Fibroblast of lung (primary cell): ENCODE results near the gene EXOSC3. TPM values are rescaled to one million over a fixed set of nuclear protein-coding genes. Genes with fewer than 3 reads are reported as not detected.

Experiments
- DNase-seq, 2 donors: peaks; one replicate each; pipeline versions ENCODE4 v3.0.0 to v3.0.0-alpha.2; 2010; ENCODE audit warnings: low read depth in 2 of 2
- H2AFZ ChIP-seq: 2 replicates; pipeline ENCODE4 v1.5.1; 2012; ENCODE audit warnings: low read length, control low read depth, inconsistent platforms
- H3K27ac ChIP-seq: 2 replicates; pipeline ENCODE4 v1.5.1; 2011; ENCODE audit warnings: low read length, control low read depth; ENCODE audit not compliant: insufficient read depth
- H3K27me3 ChIP-seq: 2 replicates; pipeline ENCODE4 v1.5.1; 2011; ENCODE audit warnings: mild to moderate bottlenecking, low read length; ENCODE audit not compliant: control insufficient read depth, insufficient read depth
- H3K36me3 ChIP-seq: 2 replicates; pipeline ENCODE4 v1.5.1; 2011; ENCODE audit warnings: low read length; ENCODE audit not compliant: control insufficient read depth, insufficient read depth
- H3K4me1 ChIP-seq: 2 replicates; pipeline ENCODE4 v1.5.1; 2011; ENCODE audit warnings: low read length; ENCODE audit not compliant: control insufficient read depth, insufficient read depth; ENCODE audit errors: extremely low read depth
- H3K4me2 ChIP-seq: 2 replicates; pipeline ENCODE4 v1.5.1; 2011; ENCODE audit warnings: low read length, control low read depth; ENCODE audit not compliant: insufficient read depth; ENCODE audit errors: extremely low read depth
- H3K4me3 ChIP-seq, 4 experiments: fragments of 200-600 bp in 1 of 4; sonication (generic) in 1 of 4; replicated peaks in 1 of 4; 2 replicates each; pipeline ENCODE4 v1.5.1; 2011 to 2016; ENCODE audit warnings: low read length in 4 of 4, low read depth in 3 of 4, mild to moderate bottlenecking in 3 of 4, control low read depth in 2 of 4, inconsistent platforms in 1 of 4, mixed read lengths in 1 of 4; ENCODE audit not compliant: insufficient read depth in 1 of 4; ENCODE audit errors: control extremely low read depth in 1 of 4
- H3K79me2 ChIP-seq: 2 replicates; pipeline ENCODE4 v1.5.1; 2012; ENCODE audit warnings: mild to moderate bottlenecking, low read length, inconsistent platforms; ENCODE audit not compliant: control insufficient read depth, insufficient read depth
- H3K9ac ChIP-seq: 2 replicates; pipeline ENCODE4 v1.5.1; 2011; ENCODE audit warnings: mild to moderate bottlenecking, low read length, control low read depth; ENCODE audit not compliant: insufficient read depth
- H3K9me3 ChIP-seq: 2 replicates; pipeline ENCODE4 v1.5.1; 2012; ENCODE audit warnings: low read depth, low read length; ENCODE audit not compliant: control insufficient read depth, insufficient read depth
- H4K20me1 ChIP-seq: 2 replicates; pipeline ENCODE4 v1.5.1; 2011; ENCODE audit warnings: low read length; ENCODE audit not compliant: control insufficient read depth, insufficient read depth; ENCODE audit errors: extremely low read depth
- CTCF ChIP-seq, 2 donors: IDR thresholded peaks in 1 of 2; conservative IDR thresholded peaks in 1 of 2; 1 replicate in 1 of 2; 2 replicates in 1 of 2; pipeline ENCODE4 v1.5.1; 2011 to 2012; ENCODE audit warnings: low read length in 2 of 2, control low read depth in 1 of 2, inconsistent platforms in 1 of 2, low read depth in 1 of 2, mild to moderate bottlenecking in 1 of 2
- EZH2 ChIP-seq: IDR thresholded peaks from 2 replicates; pipeline ENCODE4 v1.5.1; 2012; ENCODE audit warnings: low read length, control low read depth, mild to moderate bottlenecking; ENCODE audit errors: missing control alignments
- polyA plus RNA-seq, 2 donors: library from polyadenylated mRNA; depleted of rRNA in 1 of 2; stranded (reverse) in 1 of 2; unstranded in 1 of 2; fragments of >200 nt; gene quantifications; 2 replicates each; pipeline ENCODE4 v1.2.1, GENCODE V29; 2011 to 2012; ENCODE audit warnings: missing spikeins in 1 of 2
- total RNA-seq: library from RNA; depleted of rRNA; stranded (reverse); fragments of >200 nt; gene quantifications from 2 replicates; pipeline ENCODE4 v1.2.1, GENCODE V29; 2014

The EXOSC3 gene
- total and polyA plus RNA-seq, 2 donors (not counting 1 experiment from before 2014, with no cell fraction given), result 19.0 to 34.0 TPM

- no peak overlapping the region for H3K4me3 ChIP-seq
- no peaks in the 10 kb centered on the region for H3K4me1 ChIP-seq
- TF ChIP-seq CTCF (conservative IDR thresholded peaks at IDR 0.05 in 1 of 2, IDR thresholded peaks at IDR 0.05 in 1 of 2; ENCODE audit: low read depth in 1 of 2, low read length in 2 of 2) (no peak), EZH2 (no peak)
- H4K20me1 ChIP-seq, result no peaks in the 10 kb centered on the region
- DNase-seq, result no peak
- no peak overlapping the region for H2AFZ ChIP-seq
- no peaks in the 10 kb centered on the region for H3K27me3 ChIP-seq
- peaks cover 4% of the 10 kb centered on the region for H3K79me2 ChIP-seq
- H3K9me3 ChIP-seq, result no peaks in the 10 kb centered on the region
- H3K9ac ChIP-seq, result no peak overlapping the region
- H3K27ac ChIP-seq, result no peak overlapping the region
- peaks cover 2% of the 10 kb centered on the region for H3K36me3 ChIP-seq
- H3K4me2 ChIP-seq, result no peak overlapping the region
Observed at GRCh38 chr9:37820142-37820541, 35.3 kb upstream of the EXOSC3 start.

- no peak for TF ChIP-seq CTCF (conservative IDR thresholded peaks at IDR 0.05 in 1 of 2, IDR thresholded peaks at IDR 0.05 in 1 of 2; ENCODE audit: low read depth in 1 of 2, low read length in 2 of 2)
- no peak for TF ChIP-seq EZH2
- no peaks in the 10 kb centered on the region for H4K20me1 ChIP-seq
- H3K27ac ChIP-seq, result no peak overlapping the region
- H3K9me3 ChIP-seq, result no peaks in the 10 kb centered on the region
- H3K4me3 ChIP-seq, result no peak overlapping the region
- H3K4me1 ChIP-seq, result no peaks in the 10 kb centered on the region
- peaks cover 6% of the 10 kb centered on the region for H3K79me2 ChIP-seq
- no peak overlapping the region for H2AFZ ChIP-seq
- H3K4me2 ChIP-seq, result no peak overlapping the region
- DNase-seq, result no peak
- H3K36me3 ChIP-seq, result no peaks in the 10 kb centered on the region
- H3K27me3 ChIP-seq, result no peaks in the 10 kb centered on the region
- no peak overlapping the region for H3K9ac ChIP-seq
Observed at GRCh38 chr9:37818849-37819248, 34.0 kb upstream of the EXOSC3 start.

- no peak overlapping the region for H3K27ac ChIP-seq
- H3K79me2 ChIP-seq, result peaks cover 17% of the 10 kb centered on the region
- H3K9ac ChIP-seq, result no peak overlapping the region
- DNase-seq, result no peak
- H4K20me1 ChIP-seq, result no peaks in the 10 kb centered on the region
- H3K4me1 ChIP-seq, result no peaks in the 10 kb centered on the region
- H3K9me3 ChIP-seq, result no peaks in the 10 kb centered on the region
- no peaks in the 10 kb centered on the region for H3K36me3 ChIP-seq
- H3K4me3 ChIP-seq, result no peak overlapping the region
- H3K4me2 ChIP-seq, result no peak overlapping the region
- no peak overlapping the region for H2AFZ ChIP-seq
- TF ChIP-seq EZH2 (no peak), CTCF (conservative IDR thresholded peaks at IDR 0.05 in 1 of 2, IDR thresholded peaks at IDR 0.05 in 1 of 2; ENCODE audit: low read depth in 1 of 2, low read length in 2 of 2) (no peak)
- no peaks in the 10 kb centered on the region for H3K27me3 ChIP-seq
Observed at GRCh38 chr9:37812773-37813379, 28.0 kb upstream of the EXOSC3 start.
